A549 (cell line): ENCODE measurements around the gene TOM1L2. TPM values are rescaled to one million over a fixed set of nuclear protein-coding genes. Genes with fewer than 3 reads are reported as not detected.

ENCODE experiments used
- ATAC-seq, 2 experiments: fragments of 200-7000 bp in 1 of 2; fragments of >200 bp in 1 of 2; cut with Nextera tagmentation in 1 of 2; cut with Tn5 transposase in 1 of 2; 3 replicates each; pipeline versions ENCODE4 v1.8.0 to v1.9.1; 2018 to 2020; ENCODE audit warnings: mild to moderate bottlenecking in 1 of 2, moderate library complexity in 1 of 2
- CTCF ChIA-PET: fragments of 300-600 bp; sonication (Branson Sonifier 250); formaldehyde crosslinking; extraction: SDS; loops from one replicate; lab custom pipeline; 2021; ENCODE audit warnings: antibody characterized with exemption, inconsistent platforms; lab: Yijun Ruan, JAX
- POLR2A ChIA-PET: fragments of 350-600 bp; formaldehyde crosslinking; extraction: SDS; loops from one replicate; lab custom pipeline; 2021; ENCODE audit warnings: antibody characterized with exemption, inconsistent platforms; lab: Yijun Ruan, JAX
- DNase-seq, 2 experiments: peaks; one replicate each; pipeline versions ENCODE4 v3.0.0 to v3.0.0-alpha.2; 2011 to 2016; ENCODE audit warnings: low read depth in 1 of 2, low spot score in 1 of 2
- FAIRE-seq: peaks from 2 replicates; lab custom pipeline; 2011; peaks lifted over from hg19 to GRCh38; lab: Jason Lieb, UNC
- H3K27ac ChIP-seq, 2 experiments: fragments of >200 bp; sonication (Bioruptor Twin); formaldehyde crosslinking; 3 replicates each; pipeline ENCODE4 v1.5.1; 2016 to 2017
- H3K4me1 ChIP-seq: fragments of >200 bp; sonication (Bioruptor Twin); formaldehyde crosslinking; 3 replicates; pipeline ENCODE4 v1.6.1; 2016
- H3K4me2 ChIP-seq: fragments of >200 bp; sonication (Bioruptor Twin); formaldehyde crosslinking; 3 replicates; pipeline ENCODE4 v1.6.1; 2016
- H3K4me3 ChIP-seq: fragments of >200 bp; sonication (Bioruptor Twin); formaldehyde crosslinking; 3 replicates; pipeline ENCODE4 v1.5.1; 2016
- H3K9me3 ChIP-seq: fragments of >200 bp; sonication (Bioruptor Twin); formaldehyde crosslinking; 3 replicates; pipeline ENCODE4 v1.6.1; 2016
- ATOH8 ChIP-seq: fragments of 250-450 bp; sonication (Bioruptor Pico); IDR thresholded peaks from 2 replicates; pipeline ENCODE4 v1.5.0; 2020; ENCODE audit warnings: low read depth, mild to moderate bottlenecking, moderate library complexity
- BCL3 ChIP-seq: fragments of >200 bp; sonication (Bioruptor Twin); formaldehyde crosslinking; IDR thresholded peaks from 3 replicates; pipeline ENCODE4 v1.6.1; 2016
- BHLHE40 ChIP-seq: IDR thresholded peaks from 2 replicates; pipeline ENCODE4 v1.6.1; 2012; ENCODE audit warnings: low read depth, low read length, inconsistent platforms
- CBX8 ChIP-seq: fragments of 200-600 bp; sonication (generic); IDR thresholded peaks from 2 replicates; pipeline ENCODE4 v1.6.1; 2016
- CEBPB ChIP-seq, 2 experiments: fragments of >200 bp in 1 of 2; sonication (Bioruptor Twin) in 1 of 2; formaldehyde crosslinking in 1 of 2; IDR thresholded peaks; 2 replicates each; pipeline ENCODE4 v1.6.1; 2012 to 2016
- EHMT2 ChIP-seq: fragments of 200-600 bp; sonication (generic); IDR thresholded peaks from 2 replicates; pipeline ENCODE4 v1.6.1; 2016; ENCODE audit warnings: antibody characterized with exemption, low read depth, mild to moderate bottlenecking, moderate library complexity
- EP300 ChIP-seq, 2 experiments: fragments of >200 bp; sonication (Bioruptor Twin); formaldehyde crosslinking; IDR thresholded peaks; 2 replicates in 1 of 2; 3 replicates in 1 of 2; pipeline ENCODE4 v1.6.1; 2016 to 2017
- FOSL2 ChIP-seq, 2 experiments: fragments of 450-650 bp in 1 of 2; fragments of >200 bp in 1 of 2; sonication (Bioruptor Twin) in 1 of 2; formaldehyde crosslinking; IDR thresholded peaks; 2 replicates each; pipeline versions ENCODE4 v1.5.0 to v1.6.1; 2016 to 2020; ENCODE audit warnings: mild to moderate bottlenecking in 1 of 2, moderate library complexity in 1 of 2
- GATA3 ChIP-seq: IDR thresholded peaks from 2 replicates; pipeline ENCODE4 v1.6.1; 2012; ENCODE audit warnings: borderline replicate concordance
- MAFK ChIP-seq: fragments of 450-650 bp; IDR thresholded peaks from 2 replicates; pipeline ENCODE4 v1.6.1; 2014; ENCODE audit not compliant: partially characterized antibody
- MAZ ChIP-seq: fragments of 150-350 bp; IDR thresholded peaks from 2 replicates; pipeline ENCODE4 v1.6.1; 2014; ENCODE audit warnings: antibody characterized with exemption, low read depth, low read length, borderline replicate concordance
- NR3C1 ChIP-seq: fragments of >200 bp; sonication (Bioruptor Twin); formaldehyde crosslinking; IDR thresholded peaks from 3 replicates; pipeline ENCODE4 v1.6.1; 2017
- PBX3 ChIP-seq: IDR thresholded peaks from 2 replicates; pipeline ENCODE4 v1.6.1; 2012
- PHF8 ChIP-seq: fragments of 200-600 bp; sonication (generic); IDR thresholded peaks from 2 replicates; pipeline ENCODE4 v1.6.1; 2016; ENCODE audit warnings: low read depth, mild to moderate bottlenecking, antibody characterized with exemption, moderate library complexity, borderline replicate concordance
- POLR2A ChIP-seq: IDR thresholded peaks from 2 replicates; pipeline ENCODE4 v1.6.1; 2012; ENCODE audit warnings: mild to moderate bottlenecking, low read length
- POLR2AphosphoS2 ChIP-seq: conservative IDR thresholded peaks from 2 replicates; pipeline ENCODE4 v1.6.1; 2012; ENCODE audit warnings: low read length, improper control_type of control experiment, inconsistent platforms
- RARB ChIP-seq: fragments of 250-450 bp; sonication (Bioruptor Pico); IDR thresholded peaks from 2 replicates; pipeline ENCODE4 v1.8.0; 2021; ENCODE audit warnings: mild to moderate bottlenecking, moderate library complexity
- RNF2 ChIP-seq: fragments of 200-600 bp; sonication (generic); IDR thresholded peaks from 2 replicates; pipeline ENCODE4 v1.6.1; 2016; ENCODE audit warnings: low read depth, mild to moderate bottlenecking, antibody characterized with exemption, moderate library complexity, borderline replicate concordance
- SMC3 ChIP-seq: fragments of >200 bp; sonication (Bioruptor Twin); formaldehyde crosslinking; IDR thresholded peaks from 3 replicates; pipeline ENCODE4 v1.6.1; 2018; ENCODE audit warnings: inconsistent platforms
- TFCP2L1 ChIP-seq: fragments of 250-450 bp; sonication (Bioruptor Pico); IDR thresholded peaks from 2 replicates; pipeline ENCODE4 v1.5.0; 2021; ENCODE audit warnings: mild to moderate bottlenecking
- USF2 ChIP-seq: fragments of 450-650 bp; IDR thresholded peaks from 2 replicates; pipeline ENCODE4 v1.6.1; 2014; ENCODE audit warnings: antibody characterized with exemption
- ZC3H11A ChIP-seq: fragments of 450-650 bp; IDR thresholded peaks from 2 replicates; pipeline ENCODE4 v1.6.1; 2014; ENCODE audit warnings: antibody characterized with exemption, mild to moderate bottlenecking
- WGBS: methylation state at CpG from one replicate; pipeline ENCODE4 v1.1.6; 2017; ENCODE audit errors: missing lambda C conversion rate; 5-methylcytosine and 5-hydroxymethylcytosine counted together
- polyA plus RNA-seq, 4 experiments: library from polyadenylated mRNA; depleted of rRNA in 3 of 4; stranded (reverse); fragments of >200 nt; fragmentation: RNase III in 1 of 4; extraction: RNeasy Plus Mini Kit Qiagen cat#74134 plus additional on column Dnase treatment in 1 of 4; gene quantifications; 2 replicates in 3 of 4; 3 replicates in 1 of 4; pipeline ENCODE4 v1.2.3, GENCODE V29; 2011 to 2017
- TF ChIP-seq, protein P1 (sequence below): fragments of 200-600 bp; sonication (generic); IDR thresholded peaks from 2 replicates; pipeline ENCODE4 v1.6.1; 2016; ENCODE audit warnings: antibody characterized with exemption, mild to moderate bottlenecking, moderate library complexity

Gene TOM1L2
- polyA plus RNA-seq, 2 of the 4 experiments (the other 2 are of a cell fraction), result 19.2 to 24.7 TPM

DNA sequence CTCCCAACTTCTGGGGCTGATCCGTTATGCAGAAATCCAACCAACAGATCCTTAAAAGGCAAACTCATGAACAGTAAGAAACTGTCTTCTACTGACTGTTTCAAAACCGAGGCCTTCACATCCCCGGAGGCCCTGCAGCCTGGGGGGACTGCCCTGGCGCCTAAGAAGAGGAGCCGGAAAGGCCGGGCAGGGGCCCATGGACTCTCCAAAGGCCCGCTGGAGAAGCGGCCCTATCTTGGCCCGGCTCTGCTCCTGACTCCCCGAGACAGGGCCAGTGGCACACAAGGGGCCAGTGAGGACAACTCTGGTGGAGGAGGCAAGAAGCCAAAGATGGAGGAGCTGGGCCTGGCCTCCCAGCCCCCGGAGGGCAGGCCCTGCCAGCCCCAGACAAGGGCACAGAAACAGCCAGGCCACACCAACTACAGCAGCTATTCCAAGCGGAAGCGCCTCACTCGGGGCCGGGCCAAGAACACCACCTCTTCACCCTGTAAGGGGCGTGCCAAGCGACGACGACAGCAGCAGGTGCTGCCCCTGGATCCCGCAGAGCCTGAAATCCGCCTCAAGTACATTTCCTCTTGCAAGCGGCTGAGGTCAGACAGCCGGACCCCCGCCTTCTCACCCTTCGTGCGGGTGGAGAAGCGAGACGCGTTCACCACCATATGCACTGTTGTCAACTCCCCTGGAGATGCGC is 174.9 kb downstream of the TOM1L2 start:
- Histone ChIP-seq H3K27ac (no peak overlapping the region), H3K9me3 (no peaks in the 10 kb centered on the region), H3K4me3 (no peak overlapping the region), H3K4me2 (no peak overlapping the region), H3K4me1 (no peaks in the 10 kb centered on the region; the same call in 2 of the 3 replicates)
- ATAC-seq (no peak; a peak in 1 of 6 replicates), DNase-seq (no peak), FAIRE-seq (no peak)
- CTCF ChIA-PET, result interaction anchor here (1.3 to 5.0 kb wide), 5 partner anchors 12 to 63 kb away, joined by 3 to 28 read pairs (median 4); no protein-coding TSS in a partner anchor
- WGBS, result 92% methylated on average over 30 of the region's 30 CpGs
- POLR2A ChIA-PET, result interaction anchor here (0.6 kb wide), 1 partner anchor 28 kb away, joined by 3 read pairs; no protein-coding TSS in a partner anchor
- TF ChIP-seq EHMT2 (no peak), MAZ (no peak), PHF8 (no peak), PBX3 (no peak), RARB (CRISPR knock-in tag) (no peak), POLR2A (no peak), MAFK (no peak), TFCP2L1 (CRISPR knock-in tag) (no peak), FOSL2 (IDR thresholded peaks at IDR 0.05) (no peak), FOSL2 (CRISPR knock-in tag; IDR thresholded peaks at IDR 0.05) (no peak), POLR2AphosphoS2 (no peak), EP300 (IDR thresholded peaks at IDR 0.05) (no peak), USF2 (no peak), ZC3H11A (no peak), NR3C1 (no peak), BHLHE40 (no peak), GATA3 (no peak), CBX8 (no peak), CEBPB (IDR thresholded peaks at IDR 0.05) (no peak)
- TF ChIP-seq, protein P1, sequence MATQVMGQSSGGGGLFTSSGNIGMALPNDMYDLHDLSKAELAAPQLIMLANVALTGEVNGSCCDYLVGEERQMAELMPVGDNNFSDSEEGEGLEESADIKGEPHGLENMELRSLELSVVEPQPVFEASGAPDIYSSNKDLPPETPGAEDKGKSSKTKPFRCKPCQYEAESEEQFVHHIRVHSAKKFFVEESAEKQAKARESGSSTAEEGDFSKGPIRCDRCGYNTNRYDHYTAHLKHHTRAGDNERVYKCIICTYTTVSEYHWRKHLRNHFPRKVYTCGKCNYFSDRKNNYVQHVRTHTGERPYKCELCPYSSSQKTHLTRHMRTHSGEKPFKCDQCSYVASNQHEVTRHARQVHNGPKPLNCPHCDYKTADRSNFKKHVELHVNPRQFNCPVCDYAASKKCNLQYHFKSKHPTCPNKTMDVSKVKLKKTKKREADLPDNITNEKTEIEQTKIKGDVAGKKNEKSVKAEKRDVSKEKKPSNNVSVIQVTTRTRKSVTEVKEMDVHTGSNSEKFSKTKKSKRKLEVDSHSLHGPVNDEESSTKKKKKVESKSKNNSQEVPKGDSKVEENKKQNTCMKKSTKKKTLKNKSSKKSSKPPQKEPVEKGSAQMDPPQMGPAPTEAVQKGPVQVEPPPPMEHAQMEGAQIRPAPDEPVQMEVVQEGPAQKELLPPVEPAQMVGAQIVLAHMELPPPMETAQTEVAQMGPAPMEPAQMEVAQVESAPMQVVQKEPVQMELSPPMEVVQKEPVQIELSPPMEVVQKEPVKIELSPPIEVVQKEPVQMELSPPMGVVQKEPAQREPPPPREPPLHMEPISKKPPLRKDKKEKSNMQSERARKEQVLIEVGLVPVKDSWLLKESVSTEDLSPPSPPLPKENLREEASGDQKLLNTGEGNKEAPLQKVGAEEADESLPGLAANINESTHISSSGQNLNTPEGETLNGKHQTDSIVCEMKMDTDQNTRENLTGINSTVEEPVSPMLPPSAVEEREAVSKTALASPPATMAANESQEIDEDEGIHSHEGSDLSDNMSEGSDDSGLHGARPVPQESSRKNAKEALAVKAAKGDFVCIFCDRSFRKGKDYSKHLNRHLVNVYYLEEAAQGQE, result no peak

GRCh38 chr17:17796787-17797061 is 175.5 kb downstream of the TOM1L2 start:
- WGBS, result 91% methylated on average over 7 of the region's 13 CpGs
- ATAC-seq (no peak), DNase-seq (no peak), FAIRE-seq (no peak)
- no peak overlapping the region for H3K4me2 ChIP-seq
- ChIA-PET CTCF (interaction anchor here (1.3 to 5.0 kb wide), 5 partner anchors 12 to 63 kb away, joined by 3 to 28 read pairs (median 4); no protein-coding TSS in a partner anchor), POLR2A (interaction anchor here (0.6 kb wide), 1 partner anchor 29 kb away, joined by 3 read pairs; no protein-coding TSS in a partner anchor)
- no peak overlapping the region for H3K4me3 ChIP-seq
- no peak overlapping the region for H3K27ac ChIP-seq
- TF ChIP-seq PHF8 (no peak), POLR2A (no peak), EHMT2 (no peak), SMC3 (no peak), CBX8 (no peak), ATOH8 (no peak), BCL3 (no peak), RNF2 (no peak)
- H3K4me1 ChIP-seq, result no peaks in the 10 kb centered on the region; the same call in 2 of the 3 replicates
- H3K9me3 ChIP-seq, result no peaks in the 10 kb centered on the region
